Calu3 (cell line): ENCODE measurements around the gene NCBP3. TPM values are rescaled to one million over a fixed set of nuclear protein-coding genes. Genes with fewer than 3 reads are reported as not detected.
"Not testable (repeated sequence)": the region's sequence is repeated elsewhere in the genome, so short reads cannot be mapped to it uniquely, and the experiment has no call there.

Experiments
- BruUV-seq: library from RNA; stranded (reverse); fragments of 400-500 nt; replicated peaks from 2 replicates; lab custom pipeline; 2021; lab: Mats Ljungman, UMichigan
- CTCF ChIA-PET: fragments of 300-600 bp; sonication (Branson Sonifier 250); formaldehyde crosslinking; loops from one replicate; lab custom pipeline; 2022; ENCODE audit warnings: antibody characterized with exemption; lab: Charles Lee
- DNase-seq: peaks from one replicate; pipeline ENCODE4 v3.0.0; 2022
- H3K27ac Mint-ChIP-seq: one replicate; pipeline ENCODE4 v1.8.0; 2022; ENCODE audit warnings: mixed read lengths; ENCODE audit not compliant: unreplicated experiment
- H3K27me3 Mint-ChIP-seq: one replicate; pipeline ENCODE4 v1.8.0; 2022; ENCODE audit warnings: mixed read lengths; ENCODE audit not compliant: unreplicated experiment
- H3K36me3 Mint-ChIP-seq: one replicate; pipeline ENCODE4 v1.8.0; 2022; ENCODE audit warnings: mild to moderate bottlenecking, moderate library complexity, mixed read lengths; ENCODE audit not compliant: insufficient read depth, unreplicated experiment
- H3K4me1 Mint-ChIP-seq: one replicate; pipeline ENCODE4 v1.8.0; 2022; ENCODE audit warnings: mild to moderate bottlenecking, low read depth, mixed read lengths; ENCODE audit not compliant: unreplicated experiment
- H3K4me3 Mint-ChIP-seq: one replicate; pipeline ENCODE4 v1.8.0; 2022; ENCODE audit warnings: mild to moderate bottlenecking, low read depth, moderate library complexity, mixed read lengths; ENCODE audit not compliant: unreplicated experiment
- H3K9me3 Mint-ChIP-seq: one replicate; pipeline ENCODE4 v1.8.0; 2022; ENCODE audit warnings: low read depth, mixed read lengths; ENCODE audit not compliant: unreplicated experiment
- intact Hi-C: fragments of 100-400 bp; cut with micrococcal nuclease; formaldehyde crosslinking; loops from one replicate; pipeline ENCODE4 v1.10.0; 2022; ENCODE audit not compliant: unreplicated experiment
- total RNA-seq: library from RNA; stranded (reverse); gene quantifications from 2 replicates; pipeline ENCODE4 v1.2.3, GENCODE V29; 2022
- TF ChIP-seq, protein P1 (sequence below): fragments of 200-600 bp; IDR thresholded peaks from one replicate; pipeline ENCODE4 v1.8.0; 2022; ENCODE audit warnings: antibody characterized with exemption; ENCODE audit not compliant: unreplicated experiment

NCBP3 gene
- total RNA-seq, 1 experiment from 2014 or later = 25.4 TPM

DNA sequence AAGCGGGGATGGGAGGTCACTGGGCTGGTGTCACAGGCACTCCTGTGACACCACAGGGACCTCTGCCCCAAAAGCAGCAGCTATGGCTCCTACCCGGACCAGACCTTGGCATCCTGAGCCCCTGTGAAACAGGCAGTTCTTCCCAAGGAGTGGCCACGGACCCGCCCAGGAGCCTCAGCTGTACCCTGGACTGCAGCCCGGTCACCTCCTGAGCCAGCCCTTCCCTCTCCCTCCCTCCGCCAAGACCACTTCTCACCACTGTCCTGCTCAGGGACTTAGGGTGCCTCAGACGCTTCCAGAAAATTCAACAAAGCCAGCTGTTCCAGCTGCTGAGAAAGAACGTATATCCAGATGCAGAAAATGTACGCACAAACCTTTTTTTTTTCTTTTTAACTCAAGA, 13.9 kb upstream of the NCBP3 start:
- Mint-ChIP-seq H3K4me1 (no peaks in the 10 kb centered on the region), H3K4me3 (no peak overlapping the region), H3K9me3 (no peaks in the 10 kb centered on the region), H3K27me3 (peaks cover 7% of the 10 kb centered on the region), H3K36me3 (peaks cover 5% of the 10 kb centered on the region), H3K27ac (no peak overlapping the region)
- intact Hi-C loops = no loop called here
- TF ChIP-seq, protein P1, sequence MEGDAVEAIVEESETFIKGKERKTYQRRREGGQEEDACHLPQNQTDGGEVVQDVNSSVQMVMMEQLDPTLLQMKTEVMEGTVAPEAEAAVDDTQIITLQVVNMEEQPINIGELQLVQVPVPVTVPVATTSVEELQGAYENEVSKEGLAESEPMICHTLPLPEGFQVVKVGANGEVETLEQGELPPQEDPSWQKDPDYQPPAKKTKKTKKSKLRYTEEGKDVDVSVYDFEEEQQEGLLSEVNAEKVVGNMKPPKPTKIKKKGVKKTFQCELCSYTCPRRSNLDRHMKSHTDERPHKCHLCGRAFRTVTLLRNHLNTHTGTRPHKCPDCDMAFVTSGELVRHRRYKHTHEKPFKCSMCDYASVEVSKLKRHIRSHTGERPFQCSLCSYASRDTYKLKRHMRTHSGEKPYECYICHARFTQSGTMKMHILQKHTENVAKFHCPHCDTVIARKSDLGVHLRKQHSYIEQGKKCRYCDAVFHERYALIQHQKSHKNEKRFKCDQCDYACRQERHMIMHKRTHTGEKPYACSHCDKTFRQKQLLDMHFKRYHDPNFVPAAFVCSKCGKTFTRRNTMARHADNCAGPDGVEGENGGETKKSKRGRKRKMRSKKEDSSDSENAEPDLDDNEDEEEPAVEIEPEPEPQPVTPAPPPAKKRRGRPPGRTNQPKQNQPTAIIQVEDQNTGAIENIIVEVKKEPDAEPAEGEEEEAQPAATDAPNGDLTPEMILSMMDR = no peak
- CTCF ChIA-PET = interaction anchor here (1.5 kb wide), 1 partner anchor 16 kb away, joined by 3 read pairs; no protein-coding TSS in a partner anchor
- BruUV-seq = no TSS peak
- no peak for DNase-seq

DNA sequence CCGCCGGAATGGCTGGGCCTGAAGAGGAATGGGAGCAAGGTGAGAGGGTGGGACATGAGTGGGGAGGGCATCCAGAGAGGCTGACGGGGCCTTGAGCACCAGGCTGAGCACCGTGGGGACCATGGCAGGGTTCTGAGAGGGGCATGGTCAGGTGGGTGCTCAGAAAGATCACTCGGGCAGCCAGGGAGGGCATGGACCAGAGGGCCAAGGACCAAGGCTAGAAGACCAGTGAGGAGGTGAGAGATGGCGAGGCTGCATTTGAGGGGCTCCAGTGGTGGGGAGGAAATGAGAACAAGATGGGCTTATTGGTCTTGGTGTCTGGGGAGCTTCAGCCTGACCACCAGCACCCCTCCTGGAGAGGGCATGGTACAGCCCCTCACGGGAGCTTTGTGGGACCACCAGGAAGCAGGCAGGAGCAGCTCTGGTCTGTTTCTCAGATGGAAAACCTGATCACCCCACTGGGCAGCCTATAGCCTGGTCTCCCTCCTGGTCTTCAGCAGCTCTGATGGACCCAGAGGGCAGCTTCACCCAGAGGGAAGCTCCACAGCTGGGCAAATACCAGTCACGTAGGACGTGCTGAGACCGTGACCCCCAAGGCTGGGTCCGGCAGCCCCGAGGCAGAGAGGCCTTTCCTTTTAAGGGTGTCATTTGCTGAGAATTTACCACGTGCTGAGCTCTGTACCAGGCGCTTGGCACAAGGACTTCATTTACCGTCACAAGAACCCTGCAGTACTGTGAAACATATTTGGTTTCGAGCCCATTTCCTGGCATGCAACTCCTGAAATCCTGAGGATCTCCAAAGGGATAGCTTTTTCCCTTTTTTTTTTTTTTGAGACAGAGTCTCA, 11.4 kb upstream of the NCBP3 start:
- CTCF ChIA-PET = interaction anchor here (0.6 kb wide), 3 partner anchors 12 to 1090 kb away, joined by 3 to 4 read pairs (median 3); partner anchors contain the start of gene NCBP3
- BruUV-seq = no TSS peak
- peaks cover 21% of the 10 kb centered on the region for H3K27me3 Mint-ChIP-seq
- H3K36me3 Mint-ChIP-seq = peaks cover 2% of the 10 kb centered on the region
- no peak overlapping the region for H3K27ac Mint-ChIP-seq
- H3K4me1 Mint-ChIP-seq = no peaks in the 10 kb centered on the region
- intact Hi-C loops = no loop called here
- no peak overlapping the region for H3K4me3 Mint-ChIP-seq
- TF ChIP-seq, protein P1 = no peak
- DNase-seq = no peak
- H3K9me3 Mint-ChIP-seq = no peaks in the 10 kb centered on the region

DNA sequence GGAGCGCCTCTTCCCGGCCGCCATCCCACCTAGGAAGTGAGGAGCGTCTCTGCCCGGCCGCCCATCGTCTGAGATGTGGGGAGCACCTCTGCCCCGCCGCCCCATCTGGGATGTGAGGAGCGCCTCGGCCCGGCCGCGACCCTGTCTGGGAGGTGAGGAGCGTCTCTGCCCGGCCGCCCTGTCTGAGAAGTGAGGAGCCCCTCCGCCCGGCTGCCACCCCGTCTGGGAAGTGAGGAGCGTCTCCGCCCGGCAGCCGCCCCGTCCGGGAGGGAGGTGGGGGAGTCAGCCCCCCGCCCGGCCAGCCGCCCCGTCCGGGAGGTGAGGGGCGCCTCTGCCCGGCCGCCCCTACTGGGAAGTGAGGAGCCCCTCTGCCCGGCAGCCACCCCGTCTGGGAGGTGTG, 8.2 kb upstream of the NCBP3 start:
- H3K4me3 Mint-ChIP-seq, BruUV-seq, DNase-seq, CTCF ChIA-PET, H3K4me1 Mint-ChIP-seq, H3K9me3 Mint-ChIP-seq, H3K27ac Mint-ChIP-seq, intact Hi-C loops, H3K36me3 Mint-ChIP-seq: not testable (repeated sequence)
- H3K27me3 Mint-ChIP-seq = peaks cover 54% of the 10 kb centered on the region

DNA sequence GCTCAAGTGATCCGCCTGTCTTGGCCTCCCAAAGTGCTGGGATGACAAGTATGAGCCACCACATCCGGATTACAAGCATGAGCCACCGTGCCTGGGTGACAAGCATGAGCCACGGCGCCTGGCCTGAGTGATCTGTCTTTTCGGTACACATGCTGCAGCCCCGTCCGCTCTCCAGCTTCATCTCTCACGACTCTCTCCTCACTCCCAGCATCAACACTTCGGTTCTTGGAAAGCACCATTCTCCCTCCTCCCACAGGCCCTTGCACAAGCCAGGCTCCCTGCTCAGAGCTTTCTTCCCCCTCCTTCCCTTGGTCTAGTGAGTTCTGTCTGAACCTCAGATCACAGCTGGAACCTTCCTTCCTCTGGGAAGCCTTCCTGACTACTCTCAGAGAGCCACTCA, 6.5 kb upstream of the NCBP3 start:
- H3K9me3 Mint-ChIP-seq = no peaks in the 10 kb centered on the region
- CTCF ChIA-PET = no interaction called here
- TF ChIP-seq, protein P1 = no peak

More for the DNA sequence above, 6.5 kb upstream of the NCBP3 start:
- Mint-ChIP-seq H3K4me3 (no peak overlapping the region), H3K4me1 (no peaks in the 10 kb centered on the region), H3K36me3 (no peaks in the 10 kb centered on the region), H3K27ac (no peak overlapping the region), H3K27me3 (peaks cover 54% of the 10 kb centered on the region)
- intact Hi-C loops = no loop called here
- no TSS peak for BruUV-seq
- no peak for DNase-seq
